ENCODE results near the gene SV2C.

The SV2C gene

GRCh38 chr5:76283670-76284069 is 200.5 kb downstream of the SV2C start:
- TF ChIP-seq TCF4 (CRISPR knock-in tag; IDR thresholded peaks at IDR 0.05; ENCODE audit: borderline replicate concordance) (no peak), ARNTL (CRISPR knock-in tag; IDR thresholded peaks at IDR 0.05; ENCODE audit: borderline replicate concordance, low read depth) (no peak), CSDC2 (CRISPR knock-in tag; IDR thresholded peaks at IDR 0.05) (no peak), TOX (CRISPR knock-in tag; IDR thresholded peaks at IDR 0.05; ENCODE audit: borderline replicate concordance) (no peak), ISL1 (CRISPR knock-in tag; IDR thresholded peaks at IDR 0.05) (no peak), ZNF8 (CRISPR knock-in tag; IDR thresholded peaks at IDR 0.05) (no peak), ZC3H10 (CRISPR knock-in tag; IDR thresholded peaks at IDR 0.05) (no peak), CSRNP3 (CRISPR knock-in tag; IDR thresholded peaks at IDR 0.05) (no peak), GLIS3 (CRISPR knock-in tag; IDR thresholded peaks at IDR 0.05) (no peak)
- TF ChIP-seq, protein P1, sequence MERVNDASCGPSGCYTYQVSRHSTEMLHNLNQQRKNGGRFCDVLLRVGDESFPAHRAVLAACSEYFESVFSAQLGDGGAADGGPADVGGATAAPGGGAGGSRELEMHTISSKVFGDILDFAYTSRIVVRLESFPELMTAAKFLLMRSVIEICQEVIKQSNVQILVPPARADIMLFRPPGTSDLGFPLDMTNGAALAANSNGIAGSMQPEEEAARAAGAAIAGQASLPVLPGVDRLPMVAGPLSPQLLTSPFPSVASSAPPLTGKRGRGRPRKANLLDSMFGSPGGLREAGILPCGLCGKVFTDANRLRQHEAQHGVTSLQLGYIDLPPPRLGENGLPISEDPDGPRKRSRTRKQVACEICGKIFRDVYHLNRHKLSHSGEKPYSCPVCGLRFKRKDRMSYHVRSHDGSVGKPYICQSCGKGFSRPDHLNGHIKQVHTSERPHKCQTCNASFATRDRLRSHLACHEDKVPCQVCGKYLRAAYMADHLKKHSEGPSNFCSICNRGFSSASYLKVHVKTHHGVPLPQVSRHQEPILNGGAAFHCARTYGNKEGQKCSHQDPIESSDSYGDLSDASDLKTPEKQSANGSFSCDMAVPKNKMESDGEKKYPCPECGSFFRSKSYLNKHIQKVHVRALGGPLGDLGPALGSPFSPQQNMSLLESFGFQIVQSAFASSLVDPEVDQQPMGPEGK (CRISPR knock-in tag; IDR thresholded peaks at IDR 0.05; ENCODE audit: borderline replicate concordance) = no peak
- ATAC-seq = no peak

GRCh38 chr5:76289692-76290091 is 206.5 kb downstream of the SV2C start:
- no peak for ATAC-seq
- TF ChIP-seq ZFP30 (CRISPR knock-in tag; IDR thresholded peaks at IDR 0.05) (no peak), ZNF70 (CRISPR knock-in tag; IDR thresholded peaks at IDR 0.05) (no peak), PPARA (CRISPR knock-in tag; IDR thresholded peaks at IDR 0.05; ENCODE audit: borderline replicate concordance) (no peak), ZFP3 (CRISPR knock-in tag; IDR thresholded peaks at IDR 0.05) (no peak), ZNF8 (CRISPR knock-in tag; IDR thresholded peaks at IDR 0.05) (no peak), OSR1 (CRISPR knock-in tag; IDR thresholded peaks at IDR 0.05) (no peak), BACH2 (CRISPR knock-in tag; IDR thresholded peaks at IDR 0.05; ENCODE audit: borderline replicate concordance) (no peak), ZC3H10 (CRISPR knock-in tag; IDR thresholded peaks at IDR 0.05) (no peak), ESRRG (CRISPR knock-in tag; IDR thresholded peaks at IDR 0.05) (no peak), POU6F1 (CRISPR knock-in tag; IDR thresholded peaks at IDR 0.05; ENCODE audit: borderline replicate concordance, low read depth) (no peak), SNAI2 (CRISPR knock-in tag; IDR thresholded peaks at IDR 0.05) (no peak), RARB (CRISPR knock-in tag; IDR thresholded peaks at IDR 0.05) (no peak), ZNF565 (CRISPR knock-in tag; conservative IDR thresholded peaks at IDR 0.05; ENCODE audit: low read depth) (no peak), ARNTL (CRISPR knock-in tag; IDR thresholded peaks at IDR 0.05; ENCODE audit: borderline replicate concordance, low read depth) (no peak)
- TF ChIP-seq, protein P1 (CRISPR knock-in tag; IDR thresholded peaks at IDR 0.05; ENCODE audit: borderline replicate concordance) = no peak
- TF ChIP-seq, protein P2, sequence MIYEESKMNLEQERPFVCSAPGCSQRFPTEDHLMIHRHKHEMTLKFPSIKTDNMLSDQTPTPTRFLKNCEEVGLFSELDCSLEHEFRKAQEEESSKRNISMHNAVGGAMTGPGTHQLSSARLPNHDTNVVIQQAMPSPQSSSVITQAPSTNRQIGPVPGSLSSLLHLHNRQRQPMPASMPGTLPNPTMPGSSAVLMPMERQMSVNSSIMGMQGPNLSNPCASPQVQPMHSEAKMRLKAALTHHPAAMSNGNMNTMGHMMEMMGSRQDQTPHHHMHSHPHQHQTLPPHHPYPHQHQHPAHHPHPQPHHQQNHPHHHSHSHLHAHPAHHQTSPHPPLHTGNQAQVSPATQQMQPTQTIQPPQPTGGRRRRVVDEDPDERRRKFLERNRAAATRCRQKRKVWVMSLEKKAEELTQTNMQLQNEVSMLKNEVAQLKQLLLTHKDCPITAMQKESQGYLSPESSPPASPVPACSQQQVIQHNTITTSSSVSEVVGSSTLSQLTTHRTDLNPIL (CRISPR knock-in tag; IDR thresholded peaks at IDR 0.05; ENCODE audit: low read depth) = no peak

DNA sequence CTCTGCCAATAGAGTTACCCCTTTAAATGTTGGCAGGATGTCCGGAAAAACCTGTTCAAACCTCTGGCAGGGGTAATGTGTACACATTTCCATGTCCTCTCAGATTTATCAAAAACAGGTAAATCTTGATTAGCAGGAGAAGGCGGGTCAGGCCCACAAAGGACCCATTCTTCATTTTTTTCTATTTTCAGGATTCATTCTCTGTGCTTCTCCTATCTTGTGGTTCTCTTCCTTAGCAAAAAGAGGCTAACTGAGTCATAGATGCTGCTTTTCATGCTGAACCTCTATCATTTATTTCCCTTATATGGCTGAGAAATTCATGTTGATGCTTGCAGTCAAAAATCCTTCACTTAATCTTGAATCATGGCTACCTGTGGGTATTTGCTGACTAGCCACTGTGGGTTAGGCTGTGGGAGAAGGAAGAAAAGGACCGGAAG is 207.2 kb downstream of the SV2C start:
- no peak for TF ChIP-seq GLIS3 (CRISPR knock-in tag; IDR thresholded peaks at IDR 0.05)
- ATAC-seq = no peak

Measured in SK-N-SH treated with all-trans-retinoic acid at 6 μM for 48 hours (cell line).